ENCODE data around the gene KNL1.
"Not testable (repeated sequence)": the region's sequence is repeated elsewhere in the genome, so short reads cannot be mapped to it uniquely, and the experiment has no call there.

The KNL1 gene

GRCh38 chr15:40575113-40575512 lies 18.9 kb upstream of the KNL1 start:
- Histone ChIP-seq H3K9ac (ENCODE audit: low read length) (no peak overlapping the region), H3K36me3 (replicated peaks; ENCODE audit: insufficient read depth, low read length) (no peaks in the 10 kb centered on the region; the same call in 1 of the 2 replicates), H3K4me3 (ENCODE audit: low read length) (no peak overlapping the region), H3K4me1 (ENCODE audit: low read length) (peaks cover 5% of the 10 kb centered on the region; the same call in 1 of the 2 replicates), H3K4me2 (ENCODE audit: low read depth, low read length) (no peak overlapping the region), H3K79me2 (ENCODE audit: low read length) (peaks cover 17% of the 10 kb centered on the region), H3K9me2 (replicated peaks; ENCODE audit: insufficient read depth, low read length) (no peaks in the 10 kb centered on the region), H4K20me1 (ENCODE audit: insufficient read depth, low read length) (no peaks in the 10 kb centered on the region), H3F3A (ENCODE audit: insufficient read depth, low read length) (0 out of 2 replicates have a peak, but pooled peaks cover 3% of the 10 kb centered on the region), H3K27ac (ENCODE audit: low read length) (no peak overlapping the region), H2AFZ (ENCODE audit: low read length) (no peak overlapping the region), H3K9me3 (replicated peaks; ENCODE audit: insufficient read depth, low read length) (no peaks in the 10 kb centered on the region), H3K27me3 (replicated peaks; ENCODE audit: insufficient read depth, low read length) (no peaks in the 10 kb centered on the region)
- TF ChIP-seq CTCF (IDR thresholded peaks at IDR 0.05; ENCODE audit: low read length) (no peak), EZH2phosphoT487 (IDR thresholded peaks at IDR 0.05; ENCODE audit: low read length) (no peak), EZH2 (optimal IDR thresholded peaks at IDR 0.05; ENCODE audit: low read depth, low read length) (no peak)
- DNase-seq: no peak

- H4K20me1 ChIP-seq (ENCODE audit: insufficient read depth, low read length); H2AFZ ChIP-seq (ENCODE audit: low read length); H3K4me2 ChIP-seq (ENCODE audit: low read depth, low read length); H3K9me3 ChIP-seq (replicated peaks; ENCODE audit: insufficient read depth, low read length); H3F3A ChIP-seq (ENCODE audit: insufficient read depth, low read length); DNase-seq; H3K27ac ChIP-seq (ENCODE audit: low read length); H3K27me3 ChIP-seq (replicated peaks; ENCODE audit: insufficient read depth, low read length); H3K9me2 ChIP-seq (replicated peaks; ENCODE audit: insufficient read depth, low read length); H3K79me2 ChIP-seq (ENCODE audit: low read length); H3K9ac ChIP-seq (ENCODE audit: low read length); H3K36me3 ChIP-seq (replicated peaks; ENCODE audit: insufficient read depth, low read length); H3K4me3 ChIP-seq (ENCODE audit: low read length); H3K4me1 ChIP-seq (ENCODE audit: low read length): not testable (repeated sequence)
Measured at GRCh38 chr15:40576914-40577313, 17.1 kb upstream of the KNL1 start.

- H3K36me3 ChIP-seq (replicated peaks; ENCODE audit: insufficient read depth, low read length): no peaks in the 10 kb centered on the region
- no peak overlapping the region for H3K4me2 ChIP-seq (ENCODE audit: low read depth, low read length)
Measured at GRCh38 chr15:40578892-40579291, 15.2 kb upstream of the KNL1 start.

GRCh38 chr15:40581796-40582195 lies 12.3 kb upstream of the KNL1 start:
- H2AFZ ChIP-seq (ENCODE audit: low read length); H3K27me3 ChIP-seq (replicated peaks; ENCODE audit: insufficient read depth, low read length); H4K20me1 ChIP-seq (ENCODE audit: insufficient read depth, low read length); H3K4me3 ChIP-seq (ENCODE audit: low read length); H3K4me1 ChIP-seq (ENCODE audit: low read length); H3K27ac ChIP-seq (ENCODE audit: low read length); H3K79me2 ChIP-seq (ENCODE audit: low read length); H3F3A ChIP-seq (ENCODE audit: insufficient read depth, low read length); H3K9me2 ChIP-seq (replicated peaks; ENCODE audit: insufficient read depth, low read length); H3K9me3 ChIP-seq (replicated peaks; ENCODE audit: insufficient read depth, low read length); DNase-seq; H3K36me3 ChIP-seq (replicated peaks; ENCODE audit: insufficient read depth, low read length); H3K4me2 ChIP-seq (ENCODE audit: low read depth, low read length); H3K9ac ChIP-seq (ENCODE audit: low read length): not testable (repeated sequence)

More at GRCh38 chr15:40578892-40579291, 15.2 kb upstream of the KNL1 start:
- Histone ChIP-seq H3K9me2 (replicated peaks; ENCODE audit: insufficient read depth, low read length) (no peaks in the 10 kb centered on the region), H4K20me1 (ENCODE audit: insufficient read depth, low read length) (no peaks in the 10 kb centered on the region), H3F3A (ENCODE audit: insufficient read depth, low read length) (0 out of 2 replicates have a peak, but pooled peaks cover under 1% of the 10 kb centered on the region), H3K4me3 (ENCODE audit: low read length) (no peak overlapping the region), H2AFZ (ENCODE audit: low read length) (no peak overlapping the region), H3K9me3 (replicated peaks; ENCODE audit: insufficient read depth, low read length) (no peaks in the 10 kb centered on the region), H3K27ac (ENCODE audit: low read length) (no peak overlapping the region), H3K27me3 (replicated peaks; ENCODE audit: insufficient read depth, low read length) (no peaks in the 10 kb centered on the region), H3K79me2 (ENCODE audit: low read length) (no peaks in the 10 kb centered on the region), H3K4me1 (ENCODE audit: low read length) (no peaks in the 10 kb centered on the region), H3K9ac (ENCODE audit: low read length) (no peak overlapping the region)
- DNase-seq: no peak
- TF ChIP-seq EZH2phosphoT487 (IDR thresholded peaks at IDR 0.05; ENCODE audit: low read length) (no peak), CTCF (IDR thresholded peaks at IDR 0.05; ENCODE audit: low read length) (no peak), EZH2 (optimal IDR thresholded peaks at IDR 0.05; ENCODE audit: low read depth, low read length) (no peak)

All from MM.1S (cell line).